GM08714 (cell line): ENCODE results near the gene LYRM9.
"Not testable (repeated sequence)": the region's sequence is repeated elsewhere in the genome, so short reads cannot be mapped to it uniquely, and the experiment has no call there.

Experiments used
- H3K4me3 ChIP-seq: fragments of 200-500 bp; sonication (Bioruptor generic); 2 replicates; pipeline ENCODE4 v1.5.1; 2014; ENCODE audit warnings: mild to moderate bottlenecking, low read length, inconsistent platforms
- ZNF274 ChIP-seq: IDR thresholded peaks from 2 replicates; pipeline ENCODE4 v1.6.1; 2012; ENCODE audit warnings: mild to moderate bottlenecking, low read depth, low read length

Gene LYRM9

GRCh38 chr17:27848931-27849330 is 44.2 kb downstream of the LYRM9 start:
- no peak for TF ChIP-seq ZNF274
- no peak overlapping the region for H3K4me3 ChIP-seq

GRCh38 chr17:27846808-27847307 is 46.3 kb downstream of the LYRM9 start:
- not testable (repeated sequence) for H3K4me3 ChIP-seq

DNA sequence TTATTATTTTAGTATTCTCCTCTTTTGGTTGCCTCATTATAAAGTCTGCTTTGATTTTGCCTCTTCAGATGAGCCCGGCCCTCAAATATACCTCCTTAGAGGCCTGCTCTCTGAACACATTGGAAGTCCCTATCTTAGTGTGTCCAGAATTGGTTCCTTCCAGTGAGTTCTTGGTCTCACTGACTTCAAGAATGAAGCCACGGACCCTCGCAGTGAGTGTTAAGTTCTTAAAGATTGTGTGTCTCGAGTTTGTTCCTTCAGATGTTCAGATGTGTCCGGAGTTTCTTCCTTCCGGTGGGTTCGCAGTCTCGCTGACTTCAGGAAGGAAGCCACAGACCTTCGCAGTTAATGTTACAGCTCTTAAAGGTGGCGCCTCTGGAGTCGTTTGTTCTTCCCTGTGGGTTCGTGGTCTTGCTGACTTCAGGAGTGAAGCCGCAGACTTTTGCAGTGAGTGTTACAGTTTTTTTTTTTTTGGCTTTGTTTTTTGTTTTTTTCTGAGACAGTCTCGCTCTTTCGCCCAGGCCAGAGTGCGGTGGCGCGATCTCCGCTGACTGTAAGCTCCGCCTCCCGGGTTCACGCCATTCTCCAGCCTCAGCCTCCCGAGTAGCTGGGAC is 47.0 kb downstream of the LYRM9 start:
- TF ChIP-seq ZNF274 = no peak
- no peak overlapping the region for H3K4me3 ChIP-seq

GRCh38 chr17:27845264-27846041 is 47.7 kb downstream of the LYRM9 start:
- TF ChIP-seq ZNF274 = no peak
- H3K4me3 ChIP-seq = no peak overlapping the region

DNA sequence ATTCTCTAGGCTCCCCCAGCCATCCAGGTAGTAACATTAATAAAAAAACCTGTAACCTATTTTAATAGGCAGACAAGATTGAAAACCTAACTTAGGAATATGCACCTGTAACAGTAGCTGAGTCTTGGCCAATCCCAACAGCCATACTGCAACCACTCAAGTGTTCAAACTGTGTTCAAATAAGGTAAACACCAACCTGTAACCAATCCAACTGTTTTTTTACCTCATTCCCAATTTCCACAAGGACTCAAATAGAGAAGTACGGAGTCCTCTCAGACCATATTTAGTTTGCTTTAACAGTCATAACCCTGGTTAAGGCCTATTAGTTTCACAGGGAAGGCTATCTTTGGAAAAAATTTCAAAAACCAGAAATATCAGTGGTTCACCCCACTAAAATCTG is 52.5 kb downstream of the LYRM9 start:
- no peak overlapping the region for H3K4me3 ChIP-seq
- TF ChIP-seq ZNF274 = no peak

DNA sequence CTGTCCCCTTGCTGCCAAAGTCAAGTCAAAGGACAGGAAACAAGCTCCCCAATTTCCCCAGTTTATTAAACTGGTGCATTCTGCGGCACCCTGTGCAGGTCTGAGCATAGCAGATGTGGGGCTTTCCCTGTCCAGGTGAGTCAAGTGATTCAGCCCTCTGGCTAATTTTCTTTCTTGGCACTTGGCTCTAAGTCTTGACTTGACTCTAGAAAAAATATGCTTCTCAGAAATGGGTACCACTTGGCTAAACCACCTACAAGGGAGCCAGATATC is 52.8 kb downstream of the LYRM9 start:
- H3K4me3 ChIP-seq = not testable (repeated sequence)

GRCh38 chr17:27839571-27840405 is 53.4 kb downstream of the LYRM9 start:
- not testable (repeated sequence) for H3K4me3 ChIP-seq

DNA sequence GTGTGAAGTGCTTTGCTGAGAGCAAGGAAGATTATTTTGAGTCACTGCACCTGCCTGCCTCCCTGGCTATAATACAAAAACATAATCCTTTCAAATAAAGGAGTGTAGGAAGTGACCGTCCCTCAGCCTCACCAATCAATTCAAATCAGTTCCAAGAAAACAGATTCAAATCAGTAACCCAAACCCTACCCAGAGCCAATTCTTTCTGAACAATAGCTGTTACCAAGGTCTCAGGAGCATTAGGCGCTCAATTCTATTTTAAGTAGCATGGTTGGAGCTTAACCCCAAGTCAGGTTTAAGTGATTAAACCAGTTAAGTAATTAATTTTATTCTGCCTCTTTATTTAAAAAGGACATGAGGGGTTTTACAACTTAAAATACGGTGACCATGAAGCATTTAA is 54.6 kb downstream of the LYRM9 start:
- not testable (repeated sequence) for H3K4me3 ChIP-seq

GRCh38 chr17:27837769-27838168 is 55.4 kb downstream of the LYRM9 start:
- not testable (repeated sequence) for H3K4me3 ChIP-seq

DNA sequence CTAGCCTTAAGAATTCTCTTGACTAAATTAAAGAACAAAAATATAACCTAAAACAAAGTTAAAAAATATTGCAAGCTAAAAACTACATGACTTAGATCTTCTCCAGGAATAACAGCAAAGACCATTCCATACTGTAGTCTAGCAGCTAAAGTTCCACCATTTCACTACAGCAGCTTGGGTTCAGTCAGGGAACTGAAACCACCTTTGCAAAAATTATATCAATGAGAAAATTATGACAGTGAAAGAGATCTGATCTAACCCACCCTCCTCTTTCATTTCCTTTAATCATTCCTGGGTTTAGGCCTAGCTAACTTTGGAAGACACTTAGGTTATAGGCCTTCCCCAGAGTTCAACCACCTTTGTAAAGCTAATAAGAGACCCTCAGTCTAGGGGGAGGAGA is 56.5 kb downstream of the LYRM9 start:
- H3K4me3 ChIP-seq = no peak overlapping the region
- TF ChIP-seq ZNF274 = no peak

- no peak overlapping the region for H3K4me3 ChIP-seq
- no peak for TF ChIP-seq ZNF274
Measured at GRCh38 chr17:27834571-27834970, 58.6 kb downstream of the LYRM9 start.

DNA sequence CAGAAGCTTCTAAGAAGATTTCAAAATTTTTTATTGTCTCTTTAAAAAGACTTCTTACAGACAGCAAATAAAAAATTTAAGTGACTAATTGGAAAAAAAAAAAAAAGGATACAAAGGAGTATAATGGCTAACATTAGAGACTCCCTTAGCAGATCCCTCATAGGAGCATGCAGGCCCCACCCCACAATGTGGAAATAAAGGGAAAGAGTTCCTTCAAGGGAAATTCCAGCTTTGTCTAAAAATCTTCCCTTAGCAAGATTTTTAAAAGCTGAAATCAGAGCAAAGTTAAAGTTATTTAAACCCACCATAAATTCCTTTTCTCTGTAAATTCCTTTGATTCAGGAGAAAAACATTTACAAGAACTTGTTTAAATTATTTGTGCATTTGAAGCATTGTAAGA is 60.3 kb downstream of the LYRM9 start:
- H3K4me3 ChIP-seq = no peak overlapping the region
- no peak for TF ChIP-seq ZNF274

DNA sequence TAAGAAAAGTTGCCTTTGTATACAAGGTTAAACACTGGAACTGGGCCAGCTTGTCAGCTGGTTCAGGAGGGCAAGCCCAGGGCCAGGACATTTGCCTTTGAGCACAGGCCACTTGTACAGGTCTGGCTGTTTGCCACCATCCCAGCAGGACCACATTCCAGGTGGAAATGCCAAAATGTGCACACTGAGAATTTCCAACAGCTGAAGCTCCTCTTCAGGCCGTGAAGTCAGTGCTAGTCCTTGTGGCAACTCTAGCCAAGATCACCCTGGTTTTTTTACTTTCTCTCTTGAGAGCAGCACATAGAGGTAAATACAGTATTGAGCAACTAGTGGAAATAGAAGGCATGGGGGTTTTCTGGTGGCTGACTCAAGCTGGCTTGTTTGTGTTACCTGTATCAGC is 63.3 kb downstream of the LYRM9 start:
- not testable (repeated sequence) for H3K4me3 ChIP-seq

- not testable (repeated sequence) for H3K4me3 ChIP-seq
Measured at GRCh38 chr17:27829143-27829711, 63.9 kb downstream of the LYRM9 start.
